ENCODE data around the gene CRLF1.

CRLF1 gene

DNA sequence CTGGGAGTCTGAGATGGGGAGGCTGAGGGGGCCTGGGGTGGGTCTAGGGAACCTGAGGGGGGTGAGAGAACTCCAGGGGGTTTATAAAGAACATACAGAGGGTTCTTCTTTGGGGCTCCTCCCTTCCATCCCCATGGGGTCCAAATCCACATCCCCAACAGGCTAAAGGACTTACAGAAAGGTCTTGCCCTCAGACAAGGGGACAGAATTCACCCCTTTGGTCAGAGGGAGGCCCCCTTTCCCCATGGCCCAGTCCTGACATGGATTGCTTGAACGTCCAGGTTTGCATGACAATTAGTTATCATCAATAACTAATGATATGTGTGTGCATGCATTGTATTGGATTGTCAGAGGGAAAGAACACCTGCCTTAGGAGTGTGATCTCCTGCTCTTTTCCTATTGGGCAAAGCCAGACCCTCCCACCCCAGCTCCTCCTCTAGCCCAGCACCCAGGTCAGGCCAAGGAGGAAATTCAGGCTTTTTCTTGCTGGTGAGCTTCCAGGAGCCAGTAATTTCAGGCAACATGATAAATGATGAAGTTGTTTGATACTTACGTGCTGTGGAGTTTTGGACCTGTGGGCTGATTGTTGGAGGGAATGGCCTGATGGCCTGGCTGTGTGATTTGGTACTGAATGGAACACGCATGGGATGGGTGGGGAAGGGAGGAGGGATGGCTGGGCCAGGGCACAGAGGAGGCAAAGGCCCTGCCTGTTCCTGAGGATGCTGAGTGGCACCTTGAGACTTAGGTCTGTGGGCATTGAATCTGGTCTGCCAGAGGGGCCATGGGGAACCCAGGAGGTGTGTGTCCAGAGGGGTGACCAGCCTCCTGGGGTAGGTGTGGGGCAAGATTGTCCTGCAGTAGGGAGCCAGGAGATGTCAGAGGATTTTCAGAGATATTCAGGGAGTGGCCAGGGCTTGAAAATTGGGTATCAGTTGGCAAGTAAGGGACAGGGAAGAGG lies 31.4 kb upstream of the CRLF1 start:
- DNase-seq, result no peak
- H3K4me1 Mint-ChIP-seq, result peaks cover 28% of the 10 kb centered on the region

DNA sequence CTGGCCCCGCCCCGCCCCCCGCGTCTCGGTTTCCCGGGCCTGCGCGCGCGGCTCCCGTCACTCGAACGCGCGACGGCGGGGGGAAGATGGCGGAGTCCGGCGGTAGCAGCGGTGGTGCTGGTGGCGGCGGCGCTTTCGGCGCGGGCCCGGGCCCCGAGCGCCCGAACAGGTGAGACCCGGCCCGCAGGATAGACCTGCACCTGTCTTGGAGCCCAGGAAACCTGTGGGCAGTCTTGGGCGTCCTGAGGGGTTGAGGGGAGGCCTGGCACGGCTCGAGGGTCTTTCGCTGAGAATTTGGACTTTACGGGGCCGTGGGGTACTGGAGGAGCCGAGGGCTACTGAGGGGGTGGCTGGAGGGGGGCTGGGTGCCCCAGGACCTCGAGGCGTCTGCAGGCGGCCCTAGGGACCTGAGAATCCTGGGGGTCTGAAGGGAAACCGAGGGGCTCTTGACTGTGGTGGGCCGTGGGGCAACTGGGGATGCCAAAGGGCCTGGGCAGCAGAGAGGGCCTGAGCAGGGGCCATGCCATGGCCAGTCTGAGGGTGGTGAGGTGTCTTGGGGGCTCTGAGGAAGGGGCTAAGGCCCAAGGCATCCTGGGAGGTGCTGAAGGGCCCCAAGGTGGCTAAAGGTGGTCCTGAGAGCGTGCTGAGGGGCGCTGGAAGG lies 30.5 kb upstream of the CRLF1 start, which contains the start of gene KLHL26:
KLHL26 (plus strand) TSS at position 60 of the 661 bp plus-strand sequence; CDS start at position 87, 27 bp downstream.
- H3K27ac Mint-ChIP-seq, result peak within 1 kb of the TSS; percentile 29
- no peak for DNase-seq
- H3K4me1 Mint-ChIP-seq, result peaks cover 28% of the 10 kb centered on the region
- H3K9me3 Mint-ChIP-seq, result no peaks in the 10 kb centered on the region
- peak within 1 kb of the TSS; percentile 86 for H3K4me3 Mint-ChIP-seq
- peaks cover 6% of the 10 kb centered on the region for H3K27me3 Mint-ChIP-seq (ENCODE audit: low read depth, poor library complexity)
- no peak for TF ChIP-seq CTCF (IDR thresholded peaks at IDR 0.05)
- no peaks in the 10 kb centered on the region for H3K36me3 Mint-ChIP-seq (ENCODE audit: low read depth)

More for the DNA sequence above, 31.4 kb upstream of the CRLF1 start:
- no peak for TF ChIP-seq CTCF (IDR thresholded peaks at IDR 0.05)
- Mint-ChIP-seq H3K9me3 (no peaks in the 10 kb centered on the region), H3K4me3 (peak overlapping the region; percentile 86), H3K36me3 (ENCODE audit: low read depth) (no peaks in the 10 kb centered on the region), H3K27ac (no peak overlapping the region), H3K27me3 (ENCODE audit: low read depth, poor library complexity) (peaks cover 6% of the 10 kb centered on the region)

DNA sequence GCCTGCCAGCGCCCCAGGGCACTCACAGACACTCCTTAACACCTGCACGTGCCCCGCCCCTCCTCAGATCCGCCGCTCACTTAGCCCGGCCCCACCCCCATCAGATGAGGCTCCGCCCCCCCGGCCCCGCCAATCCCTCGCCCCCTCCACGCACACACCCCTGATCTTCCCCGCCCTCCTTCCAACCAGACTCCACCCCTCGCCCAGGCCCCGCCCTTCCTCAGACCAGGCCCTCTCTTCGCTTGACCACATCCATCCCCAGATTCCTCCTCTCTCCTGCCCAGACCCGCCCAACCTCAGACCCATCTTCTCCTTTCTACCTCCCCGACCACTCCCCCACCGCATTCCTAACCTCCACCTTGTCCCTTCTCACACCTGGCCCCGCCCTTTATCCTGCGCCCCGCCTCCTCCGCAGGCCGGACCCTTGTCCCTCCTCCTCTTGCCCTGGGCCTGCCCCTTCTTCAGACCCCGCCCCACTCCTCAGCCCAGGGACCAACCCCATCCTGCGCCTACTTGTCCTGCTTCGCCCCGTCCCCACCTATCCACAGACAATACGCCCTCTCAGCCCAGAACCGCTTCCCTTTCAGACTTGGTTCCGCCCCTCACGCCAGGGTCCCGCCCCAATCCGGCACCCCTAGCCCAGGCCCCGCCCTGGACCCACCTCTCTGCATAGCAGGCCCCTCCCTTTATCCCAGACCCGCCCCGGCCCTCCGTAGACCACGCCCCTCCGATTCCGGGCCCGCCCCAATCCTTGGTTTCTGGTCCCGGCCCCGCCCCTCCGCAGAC lies 29.8 kb upstream of the CRLF1 start:
- Mint-ChIP-seq H3K4me1 (peaks cover 28% of the 10 kb centered on the region), H3K9me3 (no peaks in the 10 kb centered on the region), H3K27me3 (ENCODE audit: low read depth, poor library complexity) (peaks cover 6% of the 10 kb centered on the region), H3K27ac (peak overlapping the region; percentile 29), H3K4me3 (peak overlapping the region; percentile 86), H3K36me3 (ENCODE audit: low read depth) (no peaks in the 10 kb centered on the region)
- DNase-seq, result peak; percentile 100
- no peak for TF ChIP-seq CTCF (IDR thresholded peaks at IDR 0.05)

GRCh38 chr19:18635831-18636182 lies 29.2 kb upstream of the CRLF1 start:
- TF ChIP-seq CTCF (IDR thresholded peaks at IDR 0.05), result no peak
- no peaks in the 10 kb centered on the region for H3K36me3 Mint-ChIP-seq (ENCODE audit: low read depth)
- peaks cover 6% of the 10 kb centered on the region for H3K27me3 Mint-ChIP-seq (ENCODE audit: low read depth, poor library complexity)
- H3K4me3 Mint-ChIP-seq, result peak overlapping the region; percentile 86
- no peaks in the 10 kb centered on the region for H3K9me3 Mint-ChIP-seq
- H3K4me1 Mint-ChIP-seq, result peaks cover 28% of the 10 kb centered on the region
- DNase-seq, result no peak
- no peak overlapping the region for H3K27ac Mint-ChIP-seq

DNA sequence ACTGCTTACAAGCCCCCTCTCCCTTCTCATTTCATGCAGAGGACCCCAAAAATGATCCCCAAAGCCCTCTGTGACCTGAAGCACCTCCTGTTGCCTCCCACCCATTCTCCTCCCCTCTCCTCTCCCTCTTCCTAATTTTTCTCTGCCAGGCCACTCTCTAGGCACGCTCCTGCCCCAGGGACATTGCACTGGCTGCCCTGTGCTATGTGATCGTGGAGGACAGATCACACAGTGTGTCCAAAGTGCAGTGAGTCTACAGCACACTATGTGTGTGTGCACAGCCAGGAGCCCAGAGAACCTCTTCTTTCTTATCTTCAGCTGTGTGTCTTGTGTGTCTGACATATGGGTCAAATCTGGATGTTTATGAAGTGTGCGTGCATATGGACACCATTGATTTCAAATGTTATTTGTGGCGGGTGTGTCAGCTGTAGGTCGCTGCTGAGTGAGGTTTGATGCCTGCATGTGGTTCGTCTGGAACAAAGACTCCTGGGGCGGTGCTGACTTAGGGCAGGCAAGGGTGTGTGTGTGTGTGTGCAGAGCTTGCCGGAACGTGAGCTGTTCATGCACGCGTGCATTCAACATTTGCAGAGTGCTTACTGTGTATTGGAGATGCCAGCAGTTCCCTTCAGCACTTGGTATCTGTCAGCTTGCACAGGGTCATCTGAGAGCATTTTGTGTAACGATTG lies 28.2 kb upstream of the CRLF1 start:
- DNase-seq, result no peak
- no peak for TF ChIP-seq CTCF (IDR thresholded peaks at IDR 0.05)
- H3K9me3 Mint-ChIP-seq, result no peaks in the 10 kb centered on the region
- H3K4me1 Mint-ChIP-seq, result peaks cover 31% of the 10 kb centered on the region
- H3K4me3 Mint-ChIP-seq, result no peak overlapping the region
- H3K36me3 Mint-ChIP-seq (ENCODE audit: low read depth), result no peaks in the 10 kb centered on the region
- H3K27me3 Mint-ChIP-seq (ENCODE audit: low read depth, poor library complexity), result peaks cover 9% of the 10 kb centered on the region
- no peak overlapping the region for H3K27ac Mint-ChIP-seq
